ENCODE data around the gene CGB7. TPM values are rescaled to one million over a fixed set of nuclear protein-coding genes. Genes with fewer than 3 reads are reported as not detected.

The CGB7 gene
- 0.13 TPM in 1 of 2 replicates, not detected in the other for total RNA-seq

- DNase-seq (ENCODE audit: low read depth in 2 of 2), result peak in 1 of 2 donors; percentile 43
Observed at GRCh38 chr19:49057636-49058234, at the start of gene CGB7. Gene CGB7 (minus strand): TSS chr19:49057749. CDS start chr19:49055375, 2,374 bp downstream.

GRCh38 chr19:49106648-49107135, 49.1 kb upstream of the CGB7 start:
- DNase-seq (ENCODE audit: low read depth in 2 of 2), result peak; percentile 51 to 60

- DNase-seq (ENCODE audit: low read depth in 2 of 2), result no peak
Observed at GRCh38 chr19:49104229-49104864, 46.8 kb upstream of the CGB7 start.

- no peak for DNase-seq (ENCODE audit: low read depth in 2 of 2)
Observed at GRCh38 chr19:49103331-49104085, 46.0 kb upstream of the CGB7 start.

- no peak for DNase-seq (ENCODE audit: low read depth in 2 of 2)
Observed at GRCh38 chr19:49102303-49102702, 44.8 kb upstream of the CGB7 start.

- DNase-seq (ENCODE audit: low read depth in 2 of 2), result no peak
Observed at GRCh38 chr19:49101160-49101559, 43.6 kb upstream of the CGB7 start.

- no peak for DNase-seq (ENCODE audit: low read depth in 2 of 2)
Observed at GRCh38 chr19:49098795-49099194, 41.2 kb upstream of the CGB7 start.

GRCh38 chr19:49097453-49098288, 40.1 kb upstream of the CGB7 start:
- peak; percentile 44 to 67 for DNase-seq (ENCODE audit: low read depth in 2 of 2)

- peak in 1 of 2 donors; percentile 29 for DNase-seq (ENCODE audit: low read depth in 2 of 2)
Observed at GRCh38 chr19:49094505-49095482, 37.2 kb upstream of the CGB7 start.

- no peak for DNase-seq (ENCODE audit: low read depth in 2 of 2)
Observed at GRCh38 chr19:49092686-49093085, 35.1 kb upstream of the CGB7 start.

GRCh38 chr19:49091391-49092038, 34.0 kb upstream of the CGB7 start:
- no peak for DNase-seq (ENCODE audit: low read depth in 2 of 2)

- no peak for DNase-seq (ENCODE audit: low read depth in 2 of 2)
Observed at GRCh38 chr19:49086296-49086695, 28.7 kb upstream of the CGB7 start.

- no peak for DNase-seq (ENCODE audit: low read depth in 2 of 2)
Observed at GRCh38 chr19:49085868-49086232, 28.3 kb upstream of the CGB7 start.

- peak; percentile 99 to 100 for DNase-seq (ENCODE audit: low read depth in 2 of 2)
Observed at GRCh38 chr19:49085020-49085867, 27.7 kb upstream of the CGB7 start, which contains the start of gene SNRNP70. Gene SNRNP70 (plus strand): TSS chr19:49085451. CDS start chr19:49086415, 964 bp downstream.

- no peak for DNase-seq (ENCODE audit: low read depth in 2 of 2)
Observed at GRCh38 chr19:49084206-49085019, 26.9 kb upstream of the CGB7 start.

- DNase-seq (ENCODE audit: low read depth in 2 of 2), result no peak
Observed at GRCh38 chr19:49081273-49081672, 23.7 kb upstream of the CGB7 start.

- DNase-seq (ENCODE audit: low read depth in 2 of 2), result no peak
Observed at GRCh38 chr19:49080392-49080791, 22.8 kb upstream of the CGB7 start.

- DNase-seq (ENCODE audit: low read depth in 2 of 2), result peak; percentile 36 to 69
Observed at GRCh38 chr19:49074869-49075268, 17.3 kb upstream of the CGB7 start.

All from dermis microvascular lymphatic vessel endothelial cell (primary cell).